Stomach smooth muscle (tissue), 2 donors: ENCODE data around the gene NLN.

Source experiments
- H3K27ac ChIP-seq: one replicate; pipeline ENCODE4 v1.7.0; 2013; ENCODE audit warnings: mild to moderate bottlenecking, low read length, inconsistent platforms
- H3K27me3 ChIP-seq, 2 donors: one replicate each; pipeline ENCODE4 v1.7.0; 2013; ENCODE audit warnings: low read length in 2 of 2; ENCODE audit not compliant: insufficient read depth in 2 of 2, control insufficient read depth in 1 of 2
- H3K36me3 ChIP-seq, 2 donors: one replicate each; pipeline ENCODE4 v1.7.0; 2013; ENCODE audit warnings: low read length in 2 of 2; ENCODE audit not compliant: control insufficient read depth in 2 of 2, insufficient read depth in 2 of 2
- H3K4me1 ChIP-seq: one replicate; pipeline ENCODE4 v1.7.0; 2013; ENCODE audit warnings: low read length; ENCODE audit not compliant: control insufficient read depth, insufficient read depth
- H3K4me3 ChIP-seq, 2 donors: one replicate each; pipeline ENCODE4 v1.7.0; 2013; ENCODE audit warnings: low read length in 2 of 2
- H3K9ac ChIP-seq, 2 donors: one replicate each; pipeline ENCODE4 v1.7.0; 2013; ENCODE audit warnings: low read length in 2 of 2, mild to moderate bottlenecking in 1 of 2
- H3K9me3 ChIP-seq, 2 donors: one replicate each; pipeline ENCODE4 v1.7.0; 2013; ENCODE audit warnings: low read length in 2 of 2; ENCODE audit not compliant: control insufficient read depth in 2 of 2
- donor health status: healthy.
- donor health status: Pancreatic carcinoma.

Gene NLN

DNA sequence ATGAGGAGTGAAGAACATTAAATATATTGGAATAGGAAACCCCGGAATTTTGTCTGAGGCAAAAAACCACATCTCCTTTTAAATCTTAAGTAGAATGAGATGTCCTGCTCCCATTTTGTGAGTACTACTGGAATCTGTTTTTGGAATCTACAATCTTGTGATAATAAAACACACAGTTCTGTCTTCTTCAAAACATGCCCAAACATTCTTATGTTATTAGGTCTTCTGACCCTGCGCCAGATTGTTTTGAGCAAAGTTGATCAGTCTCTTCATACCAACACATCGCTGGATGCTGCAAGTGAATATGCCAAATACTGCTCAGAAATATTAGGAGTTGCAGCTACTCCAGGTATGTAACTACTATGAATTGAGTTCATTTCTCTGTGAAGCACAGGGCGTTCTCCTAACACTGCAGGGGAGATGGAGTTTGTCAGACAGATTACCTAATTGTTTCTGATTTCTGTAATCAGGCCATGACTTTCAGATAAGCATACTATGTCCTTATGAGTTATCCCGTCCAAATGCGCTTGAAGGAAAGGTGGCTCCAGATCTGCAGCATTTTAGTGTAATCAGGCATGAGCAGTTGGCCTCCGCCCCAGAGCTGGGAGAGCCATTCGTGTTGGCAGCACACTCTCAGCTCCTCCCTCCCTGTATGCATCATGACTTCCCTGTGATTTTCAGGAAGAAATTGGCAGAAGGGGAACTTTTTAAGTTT is 88.0 kb downstream of the NLN start:
- Histone ChIP-seq H3K27me3 (no peaks in the 10 kb centered on the region), H3K36me3 (peaks cover 3 to 6% of the 10 kb centered on the region in 2 donors), H3K4me1 (no peaks in the 10 kb centered on the region), H3K4me3 (no peak overlapping the region), H3K27ac (no peak overlapping the region), H3K9ac (no peak overlapping the region), H3K9me3 (no peaks in the 10 kb centered on the region)

DNA sequence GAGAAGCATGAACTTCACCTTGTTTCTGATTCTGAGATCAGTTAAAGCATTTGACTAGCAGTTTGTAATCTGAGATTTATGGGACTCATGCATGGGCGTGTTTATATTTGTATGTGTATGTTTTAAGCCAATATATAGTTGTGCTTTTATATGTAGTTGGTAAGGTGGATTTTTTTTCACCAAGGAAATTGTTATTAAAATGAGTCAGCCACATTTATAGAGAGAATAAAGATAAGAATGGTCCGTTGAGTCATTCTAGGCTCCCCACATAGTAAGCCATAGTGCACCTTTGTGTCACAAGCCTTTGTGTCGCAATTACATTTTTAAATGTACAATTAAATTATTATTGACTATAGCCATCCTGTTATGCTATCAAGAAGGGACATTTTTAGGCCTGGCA is 89.0 kb downstream of the NLN start:
- no peaks in the 10 kb centered on the region for H3K9me3 ChIP-seq
- no peak overlapping the region for H3K9ac ChIP-seq
- H3K4me1 ChIP-seq: no peaks in the 10 kb centered on the region
- peaks cover 3 to 8% of the 10 kb centered on the region in 2 donors for H3K36me3 ChIP-seq
- no peak overlapping the region for H3K4me3 ChIP-seq
- no peak overlapping the region for H3K27ac ChIP-seq
- no peaks in the 10 kb centered on the region for H3K27me3 ChIP-seq

DNA sequence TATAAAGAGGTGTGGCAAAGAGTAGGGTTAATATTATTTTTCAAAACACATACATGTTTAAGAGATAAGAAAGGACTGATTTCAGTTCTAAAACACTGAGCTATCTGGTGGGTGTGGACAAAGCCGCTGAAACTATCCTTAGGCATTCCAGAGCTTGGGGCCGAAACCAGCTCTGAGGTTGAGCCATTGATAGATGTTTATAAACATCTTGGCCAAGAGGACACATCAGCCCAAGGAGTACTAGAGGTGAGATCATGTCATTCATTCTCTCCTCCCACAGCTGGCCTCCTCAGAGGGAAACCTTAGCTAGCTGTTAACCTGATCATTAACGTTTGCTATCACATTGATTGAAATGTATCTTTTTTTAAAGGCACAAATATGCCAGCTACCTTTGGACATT is 89.9 kb downstream of the NLN start:
- no peak overlapping the region for H3K9ac ChIP-seq
- no peak overlapping the region for H3K27ac ChIP-seq
- H3K4me1 ChIP-seq: no peaks in the 10 kb centered on the region
- no peak overlapping the region for H3K4me3 ChIP-seq
- H3K27me3 ChIP-seq: no peaks in the 10 kb centered on the region
- H3K9me3 ChIP-seq: no peaks in the 10 kb centered on the region
- H3K36me3 ChIP-seq: peaks cover 3 to 8% of the 10 kb centered on the region in 2 donors

DNA sequence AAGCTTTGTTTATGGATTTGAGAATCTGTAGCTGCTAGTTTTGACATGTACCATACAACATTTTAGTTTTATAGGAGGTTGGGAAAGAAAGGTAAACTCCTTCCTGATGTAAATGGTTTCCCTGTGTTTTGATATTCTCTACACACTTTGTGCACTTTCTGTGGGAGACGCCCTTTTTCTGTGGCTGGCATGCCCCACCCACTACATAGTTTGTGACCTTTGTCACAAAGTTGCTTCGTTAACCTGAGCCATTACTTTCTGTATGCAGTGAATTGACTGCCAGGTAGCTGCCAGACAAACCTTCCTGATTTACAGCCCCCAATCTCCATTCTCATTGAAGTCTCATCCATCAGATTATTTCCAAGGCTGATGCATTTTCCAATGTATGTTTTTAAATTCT is 90.6 kb downstream of the NLN start:
- no peak overlapping the region for H3K27ac ChIP-seq
- no peaks in the 10 kb centered on the region for H3K9me3 ChIP-seq
- no peak overlapping the region for H3K9ac ChIP-seq
- H3K4me3 ChIP-seq: no peak overlapping the region
- H3K36me3 ChIP-seq: peaks cover 3 to 8% of the 10 kb centered on the region in 2 donors
- no peaks in the 10 kb centered on the region for H3K4me1 ChIP-seq
- no peaks in the 10 kb centered on the region for H3K27me3 ChIP-seq

DNA sequence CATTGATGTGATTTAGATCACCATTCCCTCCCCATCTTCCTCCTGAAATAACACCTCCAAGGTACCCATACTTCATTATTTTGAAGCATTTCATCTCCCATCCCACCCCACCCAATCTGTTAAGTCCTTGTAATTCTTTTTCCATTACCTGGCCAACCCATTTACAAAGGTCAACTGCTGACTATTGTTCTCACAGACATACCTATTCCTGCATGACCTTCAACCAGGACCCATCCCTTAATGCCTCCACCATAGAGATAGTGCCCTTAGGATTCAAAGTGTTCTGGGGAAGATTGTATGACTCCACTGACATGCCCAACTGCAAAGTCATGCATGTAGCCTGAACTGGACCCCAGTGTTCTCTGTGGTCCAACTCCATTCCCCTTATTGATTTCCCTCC is 91.2 kb downstream of the NLN start:
- Histone ChIP-seq H3K4me3 (no peak overlapping the region), H3K9ac (no peak overlapping the region), H3K4me1 (no peaks in the 10 kb centered on the region), H3K9me3 (no peaks in the 10 kb centered on the region), H3K27me3 (no peaks in the 10 kb centered on the region), H3K36me3 (peaks cover 3 to 8% of the 10 kb centered on the region in 2 donors), H3K27ac (no peak overlapping the region)

DNA sequence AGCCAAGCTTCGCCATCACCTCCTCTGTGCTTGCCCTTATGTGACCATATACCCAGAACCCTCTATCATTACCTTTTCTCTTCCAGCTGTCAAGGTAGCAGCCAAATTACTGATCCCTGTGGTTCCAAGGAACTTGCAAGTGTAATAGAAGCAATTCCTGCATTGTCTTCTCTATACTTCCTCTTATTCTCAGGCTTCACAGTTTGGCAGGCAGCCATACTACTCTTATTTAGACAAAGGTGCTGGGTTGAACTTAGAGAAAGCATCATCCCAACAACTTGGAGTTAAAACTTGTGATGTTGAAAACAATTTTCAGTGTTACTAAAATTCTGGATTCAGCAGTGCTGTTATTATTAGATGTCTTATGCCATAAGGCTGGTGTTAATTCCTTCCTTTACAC is 93.2 kb downstream of the NLN start:
- Histone ChIP-seq H3K27ac (no peak overlapping the region), H3K9ac (no peak overlapping the region), H3K27me3 (no peaks in the 10 kb centered on the region), H3K4me3 (no peak overlapping the region), H3K4me1 (no peaks in the 10 kb centered on the region), H3K9me3 (no peaks in the 10 kb centered on the region), H3K36me3 (peaks cover 3 to 8% of the 10 kb centered on the region in 2 donors)

DNA sequence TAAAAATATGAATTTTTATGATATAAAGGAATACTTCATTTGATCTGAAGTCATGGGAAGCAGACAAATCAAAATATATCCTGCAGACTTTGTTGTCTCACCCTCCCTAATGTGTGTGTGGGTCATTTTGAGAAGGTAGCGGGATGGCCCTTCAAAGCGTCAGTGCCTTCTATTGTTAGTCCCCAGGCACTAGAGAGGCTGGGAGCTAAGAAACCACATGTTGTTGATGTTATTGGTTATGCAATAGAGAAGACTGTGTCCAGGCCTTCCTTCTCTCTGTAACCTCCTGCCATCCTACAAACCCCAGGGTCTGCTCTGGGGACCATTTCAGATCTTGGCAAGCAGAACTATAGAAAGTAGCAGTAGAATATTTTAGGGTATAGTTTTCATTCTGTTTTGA is 94.7 kb downstream of the NLN start:
- no peaks in the 10 kb centered on the region for H3K27me3 ChIP-seq
- peaks cover 3 to 8% of the 10 kb centered on the region in 2 donors for H3K36me3 ChIP-seq
- H3K4me1 ChIP-seq: no peaks in the 10 kb centered on the region
- no peaks in the 10 kb centered on the region for H3K9me3 ChIP-seq
- no peak overlapping the region for H3K27ac ChIP-seq
- H3K9ac ChIP-seq: no peak overlapping the region
- H3K4me3 ChIP-seq: no peak overlapping the region

DNA sequence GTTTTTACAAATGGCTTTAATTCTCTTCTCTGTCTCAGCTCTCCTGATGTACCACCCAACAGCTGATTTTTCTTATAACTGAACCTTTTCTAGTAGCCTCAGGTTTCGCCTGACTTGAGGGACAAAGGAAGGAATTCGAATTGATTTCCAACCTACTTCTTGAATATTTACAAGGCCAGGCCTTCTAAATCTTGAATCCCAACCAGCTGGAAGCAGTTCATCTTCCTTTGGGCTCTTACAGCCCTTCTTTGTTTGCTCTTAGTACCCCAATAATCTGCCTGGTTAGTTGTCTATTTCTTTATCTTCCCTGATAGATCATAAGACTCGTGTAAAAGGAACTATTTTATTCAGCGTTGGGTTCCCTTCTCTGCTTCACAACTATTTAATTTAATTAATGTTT is 95.9 kb downstream of the NLN start:
- Histone ChIP-seq H3K4me1 (no peaks in the 10 kb centered on the region), H3K27me3 (no peaks in the 10 kb centered on the region), H3K27ac (no peak overlapping the region), H3K36me3 (peaks cover 3 to 5% of the 10 kb centered on the region in 2 donors), H3K9ac (no peak overlapping the region), H3K9me3 (no peaks in the 10 kb centered on the region), H3K4me3 (no peak overlapping the region)

DNA sequence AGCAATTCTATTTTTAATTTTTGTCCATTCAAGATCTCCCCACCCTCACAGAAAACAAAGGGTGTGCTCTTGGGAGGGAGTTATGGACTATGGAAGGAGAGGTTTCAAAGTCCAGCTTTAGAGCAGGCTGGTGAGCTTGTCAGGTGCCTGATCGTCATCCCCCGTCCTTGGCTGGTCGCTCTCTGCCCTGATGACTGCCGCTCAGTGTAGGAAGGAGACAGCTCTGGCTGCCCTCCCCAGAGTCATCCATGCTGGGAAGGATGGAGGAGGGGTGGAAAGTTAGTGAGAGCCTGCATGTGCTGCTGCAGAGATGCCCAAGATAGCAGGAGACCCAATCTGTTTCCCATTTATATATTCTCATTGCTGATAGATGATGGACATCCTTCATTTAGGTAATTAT is 96.6 kb downstream of the NLN start:
- Histone ChIP-seq H3K4me3 (no peak overlapping the region), H3K27ac (no peak overlapping the region), H3K9me3 (no peaks in the 10 kb centered on the region), H3K36me3 (peaks cover 3 to 4% of the 10 kb centered on the region in 2 donors), H3K9ac (no peak overlapping the region), H3K27me3 (no peaks in the 10 kb centered on the region), H3K4me1 (no peaks in the 10 kb centered on the region)

DNA sequence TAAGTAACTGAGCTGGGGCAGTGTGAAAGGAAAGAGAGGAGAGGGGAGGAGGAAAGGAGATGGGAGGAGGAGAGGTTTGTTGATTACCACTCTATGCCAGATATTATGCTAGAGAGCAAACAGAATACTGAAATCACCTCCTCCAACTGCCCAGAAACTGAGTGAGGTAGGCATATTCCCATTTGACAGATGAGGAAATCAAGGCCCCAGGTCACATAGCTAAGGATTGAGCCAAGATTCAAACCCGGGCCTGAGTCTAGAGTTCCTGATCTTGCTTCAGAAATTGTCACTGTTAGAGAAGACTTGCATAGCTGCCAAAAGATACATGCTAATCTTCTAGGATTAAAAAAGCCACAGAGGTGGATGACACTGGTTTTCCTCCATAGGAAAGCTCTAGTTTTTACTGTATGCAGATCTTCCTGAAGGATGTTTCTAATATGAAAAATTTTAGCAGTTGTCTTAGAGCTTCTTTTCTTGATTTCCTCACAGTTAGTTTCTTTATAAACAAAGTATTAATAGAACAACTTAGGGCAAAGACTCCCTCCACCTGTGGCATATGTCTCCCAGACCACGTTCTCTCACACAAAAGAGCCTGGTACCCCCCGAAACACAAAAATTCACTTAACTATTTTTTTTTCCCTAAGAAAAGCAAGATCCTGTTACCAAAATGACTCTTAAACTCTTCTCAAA is 97.4 kb downstream of the NLN start:
- Histone ChIP-seq H3K9me3 (no peaks in the 10 kb centered on the region), H3K9ac (no peak overlapping the region), H3K36me3 (peaks cover 0 to 2% of the 10 kb centered on the region in 2 donors), H3K27me3 (no peaks in the 10 kb centered on the region), H3K27ac (no peak overlapping the region), H3K4me3 (no peak overlapping the region), H3K4me1 (no peaks in the 10 kb centered on the region)

DNA sequence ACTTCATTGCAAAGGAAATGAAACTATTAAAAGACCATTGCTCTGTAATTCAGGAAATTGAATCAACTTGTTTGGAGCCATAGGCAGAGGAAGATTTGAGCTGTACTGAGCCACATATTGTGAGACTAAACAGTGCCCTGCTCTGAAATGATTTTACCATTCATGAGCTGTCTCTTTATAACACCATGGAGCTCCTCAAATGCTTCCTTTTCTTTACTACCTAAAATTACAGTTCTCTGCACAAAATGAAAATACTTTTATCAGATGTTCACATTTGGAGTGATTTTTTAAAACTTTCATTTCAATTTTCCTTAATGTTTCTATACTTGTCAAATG is 97.9 kb downstream of the NLN start:
- no peaks in the 10 kb centered on the region for H3K4me1 ChIP-seq
- H3K27me3 ChIP-seq: no peaks in the 10 kb centered on the region
- no peaks in the 10 kb centered on the region for H3K9me3 ChIP-seq
- no peak overlapping the region for H3K4me3 ChIP-seq
- H3K9ac ChIP-seq: no peak overlapping the region
- peaks cover 0 to 2% of the 10 kb centered on the region in 2 donors for H3K36me3 ChIP-seq
- no peak overlapping the region for H3K27ac ChIP-seq
